ENCODE measurements around the gene PDE2A.

The PDE2A gene

DNA sequence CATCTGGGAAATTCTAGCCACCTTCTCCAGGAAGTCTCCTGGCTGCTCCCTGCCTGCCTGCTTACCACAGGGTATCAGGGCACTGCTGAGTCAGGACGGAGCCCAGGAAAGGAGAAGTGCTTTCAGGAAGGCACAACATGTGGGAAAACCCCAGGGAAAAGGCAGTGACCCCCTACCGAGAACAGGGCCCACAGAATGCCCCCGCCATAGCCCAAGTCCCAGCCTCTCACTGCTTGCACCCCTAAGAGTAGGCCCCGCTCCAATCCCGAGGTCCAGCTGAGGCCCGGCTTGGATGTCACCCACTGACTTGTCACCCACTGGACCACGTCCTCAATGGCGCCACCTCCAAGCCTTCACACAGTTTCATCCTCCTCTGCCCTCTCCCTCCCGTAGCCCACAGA is 43.9 kb upstream of the PDE2A start:
- Histone ChIP-seq H2AFZ (ENCODE audit: low read depth, low read length) (no peak overlapping the region), H3K9me3 (ENCODE audit: insufficient read depth, low read length, severe bottlenecking) (no peaks in the 10 kb centered on the region), H3K9ac (ENCODE audit: low read depth, low read length) (no peak overlapping the region), H3K4me2 (ENCODE audit: insufficient read depth, low read length) (no peak overlapping the region), H3K27me3 (ENCODE audit: insufficient read depth, low read length, poor library complexity) (no peaks in the 10 kb centered on the region), H3K79me2 (ENCODE audit: insufficient read depth, low read length) (peaks cover 88% of the 10 kb centered on the region), H3K27ac (ENCODE audit: low read length) (no peak overlapping the region), H3K36me3 (ENCODE audit: insufficient read depth, low read length) (peaks cover 65% of the 10 kb centered on the region), H3K4me3 (ENCODE audit: low read depth in 1 of 2, low read length in 2 of 2) (no peak overlapping the region), H3K4me1 (ENCODE audit: insufficient read depth, low read length) (peaks cover 30% of the 10 kb centered on the region), H4K20me1 (ENCODE audit: insufficient read depth, low read length) (peaks cover 52% of the 10 kb centered on the region)
- no peak for ATAC-seq (ENCODE audit: insufficient read depth, low read depth)
- TF ChIP-seq EZH2 (IDR thresholded peaks at IDR 0.05; ENCODE audit: borderline replicate concordance, low read depth, low read length, severe bottlenecking) = no peak
- TF ChIP-seq, protein P1, sequence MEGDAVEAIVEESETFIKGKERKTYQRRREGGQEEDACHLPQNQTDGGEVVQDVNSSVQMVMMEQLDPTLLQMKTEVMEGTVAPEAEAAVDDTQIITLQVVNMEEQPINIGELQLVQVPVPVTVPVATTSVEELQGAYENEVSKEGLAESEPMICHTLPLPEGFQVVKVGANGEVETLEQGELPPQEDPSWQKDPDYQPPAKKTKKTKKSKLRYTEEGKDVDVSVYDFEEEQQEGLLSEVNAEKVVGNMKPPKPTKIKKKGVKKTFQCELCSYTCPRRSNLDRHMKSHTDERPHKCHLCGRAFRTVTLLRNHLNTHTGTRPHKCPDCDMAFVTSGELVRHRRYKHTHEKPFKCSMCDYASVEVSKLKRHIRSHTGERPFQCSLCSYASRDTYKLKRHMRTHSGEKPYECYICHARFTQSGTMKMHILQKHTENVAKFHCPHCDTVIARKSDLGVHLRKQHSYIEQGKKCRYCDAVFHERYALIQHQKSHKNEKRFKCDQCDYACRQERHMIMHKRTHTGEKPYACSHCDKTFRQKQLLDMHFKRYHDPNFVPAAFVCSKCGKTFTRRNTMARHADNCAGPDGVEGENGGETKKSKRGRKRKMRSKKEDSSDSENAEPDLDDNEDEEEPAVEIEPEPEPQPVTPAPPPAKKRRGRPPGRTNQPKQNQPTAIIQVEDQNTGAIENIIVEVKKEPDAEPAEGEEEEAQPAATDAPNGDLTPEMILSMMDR (IDR thresholded peaks at IDR 0.05; ENCODE audit: borderline replicate concordance, extremely low read depth, low read length, poor library complexity, severe bottlenecking) = no peak
- no peak for DNase-seq

DNA sequence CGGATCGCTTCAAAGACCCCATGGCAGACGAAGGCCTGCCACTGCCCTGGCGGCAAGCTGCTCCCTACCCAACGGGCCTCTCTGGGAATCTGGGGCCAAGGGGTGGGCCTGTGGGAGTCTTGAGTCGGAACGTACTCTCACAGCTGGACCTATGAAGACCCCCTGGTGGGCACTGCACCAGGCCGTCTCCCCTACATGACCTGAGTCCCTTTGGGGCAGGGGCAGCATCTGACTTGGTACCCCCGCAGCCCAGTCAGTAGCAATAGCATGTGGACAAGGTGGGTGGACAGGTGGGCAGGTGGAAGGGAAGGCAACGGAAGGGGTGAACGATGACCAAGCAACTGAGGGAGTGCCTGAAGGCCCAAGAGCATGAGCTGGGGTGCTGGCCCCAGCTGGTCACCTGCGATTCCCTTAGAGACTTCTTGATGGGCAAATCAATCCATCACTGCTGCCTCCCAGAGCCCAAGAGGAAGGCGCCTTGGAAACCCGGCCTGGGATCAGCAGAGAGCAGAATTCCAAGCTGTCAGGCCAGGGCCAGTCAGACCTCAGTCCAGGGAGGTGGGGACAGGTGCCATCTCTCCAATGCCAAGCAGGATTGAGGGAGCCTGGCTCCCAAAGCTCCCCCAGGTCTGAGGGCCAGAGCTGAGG is 42.7 kb upstream of the PDE2A start:
- H3K4me3 ChIP-seq (ENCODE audit: low read depth in 1 of 2, low read length in 2 of 2) = no peak overlapping the region
- peaks cover 88% of the 10 kb centered on the region for H3K79me2 ChIP-seq (ENCODE audit: insufficient read depth, low read length)
- no peak for ATAC-seq (ENCODE audit: insufficient read depth, low read depth)
- H3K4me1 ChIP-seq (ENCODE audit: insufficient read depth, low read length) = peaks cover 20% of the 10 kb centered on the region
- no peak overlapping the region for H3K4me2 ChIP-seq (ENCODE audit: insufficient read depth, low read length)
- no peaks in the 10 kb centered on the region for H3K27me3 ChIP-seq (ENCODE audit: insufficient read depth, low read length, poor library complexity)
- no peak overlapping the region for H3K27ac ChIP-seq (ENCODE audit: low read length)
- no peak for DNase-seq
- H3K9ac ChIP-seq (ENCODE audit: low read depth, low read length) = no peak overlapping the region
- no peaks in the 10 kb centered on the region for H3K9me3 ChIP-seq (ENCODE audit: insufficient read depth, low read length, severe bottlenecking)
- H3K36me3 ChIP-seq (ENCODE audit: insufficient read depth, low read length) = peaks cover 75% of the 10 kb centered on the region
- TF ChIP-seq EZH2 (IDR thresholded peaks at IDR 0.05; ENCODE audit: borderline replicate concordance, low read depth, low read length, severe bottlenecking) = no peak
- TF ChIP-seq, protein P1 (IDR thresholded peaks at IDR 0.05; ENCODE audit: borderline replicate concordance, extremely low read depth, low read length, poor library complexity, severe bottlenecking) = no peak
- H4K20me1 ChIP-seq (ENCODE audit: insufficient read depth, low read length) = peaks cover 62% of the 10 kb centered on the region
- H2AFZ ChIP-seq (ENCODE audit: low read depth, low read length) = no peak overlapping the region

DNA sequence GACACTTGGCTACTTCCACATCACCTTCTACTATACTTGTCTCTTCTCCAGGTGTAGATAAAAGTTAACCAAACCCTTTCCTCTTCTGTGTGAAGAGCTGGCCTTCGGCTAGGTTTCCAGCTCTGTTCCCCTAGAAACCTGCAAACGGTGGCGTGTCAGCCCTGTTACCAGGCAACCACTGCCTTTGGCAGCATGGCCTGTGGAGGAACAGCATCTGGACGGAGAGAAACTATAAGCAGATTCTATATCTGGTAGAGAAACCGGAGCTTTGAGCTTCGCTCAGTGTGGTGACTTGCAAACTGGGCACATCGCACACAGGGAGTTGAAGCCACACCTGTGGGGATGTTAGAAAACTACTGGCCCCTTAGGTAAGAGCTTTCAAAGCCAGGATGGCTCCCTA is 42.1 kb upstream of the PDE2A start:
- H2AFZ ChIP-seq (ENCODE audit: low read depth, low read length) = no peak overlapping the region
- peaks cover 14% of the 10 kb centered on the region for H3K4me1 ChIP-seq (ENCODE audit: insufficient read depth, low read length)
- no peaks in the 10 kb centered on the region for H3K27me3 ChIP-seq (ENCODE audit: insufficient read depth, low read length, poor library complexity)
- no peak for ATAC-seq (ENCODE audit: insufficient read depth, low read depth)
- TF ChIP-seq, protein P1 (IDR thresholded peaks at IDR 0.05; ENCODE audit: borderline replicate concordance, extremely low read depth, low read length, poor library complexity, severe bottlenecking) = no peak
- no peak for TF ChIP-seq EZH2 (IDR thresholded peaks at IDR 0.05; ENCODE audit: borderline replicate concordance, low read depth, low read length, severe bottlenecking)
- no peak overlapping the region for H3K4me3 ChIP-seq (ENCODE audit: low read depth in 1 of 2, low read length in 2 of 2)
- H3K79me2 ChIP-seq (ENCODE audit: insufficient read depth, low read length) = peaks cover 82% of the 10 kb centered on the region
- H3K36me3 ChIP-seq (ENCODE audit: insufficient read depth, low read length) = peaks cover 77% of the 10 kb centered on the region
- peaks cover 63% of the 10 kb centered on the region for H4K20me1 ChIP-seq (ENCODE audit: insufficient read depth, low read length)
- no peak overlapping the region for H3K4me2 ChIP-seq (ENCODE audit: insufficient read depth, low read length)
- H3K27ac ChIP-seq (ENCODE audit: low read length) = no peak overlapping the region
- H3K9ac ChIP-seq (ENCODE audit: low read depth, low read length) = no peak overlapping the region
- no peak for DNase-seq
- H3K9me3 ChIP-seq (ENCODE audit: insufficient read depth, low read length, severe bottlenecking) = no peaks in the 10 kb centered on the region
